Measurements from ENCODE around the gene KRTAP5-3. TPM values are rescaled to one million over a fixed set of nuclear protein-coding genes. Genes with fewer than 3 reads are reported as not detected.

Gene KRTAP5-3
- total and polyA plus RNA-seq, 9 of the 15 experiments (the other 6 are each of a cell fraction or from before 2014, with no cell fraction given): not detected

- H3K27ac ChIP-seq (ENCODE audit: extremely low read depth, low read depth, low read length): no peak overlapping the region
- H3K79me2 ChIP-seq (ENCODE audit: control insufficient read depth, insufficient read depth, low read length): no peaks in the 10 kb centered on the region
- no peak overlapping the region for H2AFZ ChIP-seq (ENCODE audit: low read depth, low read length)
- peaks cover 22 to 75% of the 10 kb centered on the region in 2 experiments; a peak in 4 of 5 replicates for H3K27me3 ChIP-seq (ENCODE audit: control insufficient read depth in 2 of 2, insufficient read depth in 2 of 2, low read length in 2 of 2)
- FAIRE-seq (no peak), ATAC-seq (no peak), DNase-seq (ENCODE audit: extremely low read depth in 1 of 4, low spot score in 3 of 4) (no peak)
- BruUV-seq (replicated peaks): no TSS peak
- peaks cover 7% of the 10 kb centered on the region; the same call in 1 of the 2 replicates for H4K20me1 ChIP-seq (replicated peaks; ENCODE audit: control insufficient read depth, insufficient read depth, low read length)
- H3K9me3 ChIP-seq (replicated peaks; ENCODE audit: control insufficient read depth, insufficient read depth, low read depth, low read length): no peaks in the 10 kb centered on the region
- no peak overlapping the region for H3K4me3 ChIP-seq
- WGBS (ENCODE audit: insufficient coverage, low coverage, missing lambda C conversion rate): 0% methylated on average over 2 of the region's 2 CpGs
- CTCF ChIA-PET (ENCODE audit: low intra/inter-chr PET ratio): no interaction called here
- H3K9ac ChIP-seq (ENCODE audit: insufficient read depth in 1 of 2, low read depth in 2 of 2, low read length in 2 of 2): no peak overlapping the region
- peaks cover 0 to 5% of the 10 kb centered on the region in 2 experiments; a peak in 1 of 5 replicates for H3K4me1 ChIP-seq (replicated peaks in 1 of 2; ENCODE audit: control insufficient read depth in 2 of 2, insufficient read depth in 2 of 2, low read length in 2 of 2)
- H3K36me3 ChIP-seq (ENCODE audit: control insufficient read depth, insufficient read depth, low read length): no peaks in the 10 kb centered on the region
- in situ Hi-C loops (cut with MboI) (no loop called here), intact Hi-C loops (cut with micrococcal nuclease) (no loop called here)
- POLR2A ChIA-PET: no interaction called here
- TF ChIP-seq, protein P1, sequence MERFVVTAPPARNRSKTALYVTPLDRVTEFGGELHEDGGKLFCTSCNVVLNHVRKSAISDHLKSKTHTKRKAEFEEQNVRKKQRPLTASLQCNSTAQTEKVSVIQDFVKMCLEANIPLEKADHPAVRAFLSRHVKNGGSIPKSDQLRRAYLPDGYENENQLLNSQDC (CRISPR knock-in tag; IDR thresholded peaks at IDR 0.05): no peak
- TF ChIP-seq FOXJ2 (tag; IDR thresholded peaks at IDR 0.05) (no peak), TAF9B (IDR thresholded peaks at IDR 0.05; ENCODE audit: partially characterized antibody) (no peak), ZSCAN29 (IDR thresholded peaks at IDR 0.05) (no peak), ZNF197 (CRISPR knock-in tag; IDR thresholded peaks at IDR 0.05; ENCODE audit: low read depth) (no peak), CREM (IDR thresholded peaks at IDR 0.05; ENCODE audit: low read depth) (no peak), ZNF518B (CRISPR knock-in tag; IDR thresholded peaks at IDR 0.05) (no peak), KAT2B (IDR thresholded peaks at IDR 0.05; ENCODE audit: low read depth, low read length) (no peak), SMAD1 (IDR thresholded peaks at IDR 0.05; ENCODE audit: low read depth, low read length, partially characterized antibody) (no peak), ZNF445 (CRISPR knock-in tag; IDR thresholded peaks at IDR 0.05; ENCODE audit: low read depth) (no peak), ZNF699 (CRISPR knock-in tag; IDR thresholded peaks at IDR 0.05; ENCODE audit: insufficient replicate concordance) (no peak), ZNF224 (CRISPR knock-in tag; IDR thresholded peaks at IDR 0.05) (no peak), FUS (optimal IDR thresholded peaks at IDR 0.05; ENCODE audit: low read depth, low read length) (no peak), GATAD2A (IDR thresholded peaks at IDR 0.05) (no peak), ZNF354B (CRISPR knock-in tag; IDR thresholded peaks at IDR 0.05) (no peak), MEF2A (IDR thresholded peaks at IDR 0.05; ENCODE audit: control insufficient read depth, low read depth, low read length) (no peak)
- TF ChIP-seq, protein P2, sequence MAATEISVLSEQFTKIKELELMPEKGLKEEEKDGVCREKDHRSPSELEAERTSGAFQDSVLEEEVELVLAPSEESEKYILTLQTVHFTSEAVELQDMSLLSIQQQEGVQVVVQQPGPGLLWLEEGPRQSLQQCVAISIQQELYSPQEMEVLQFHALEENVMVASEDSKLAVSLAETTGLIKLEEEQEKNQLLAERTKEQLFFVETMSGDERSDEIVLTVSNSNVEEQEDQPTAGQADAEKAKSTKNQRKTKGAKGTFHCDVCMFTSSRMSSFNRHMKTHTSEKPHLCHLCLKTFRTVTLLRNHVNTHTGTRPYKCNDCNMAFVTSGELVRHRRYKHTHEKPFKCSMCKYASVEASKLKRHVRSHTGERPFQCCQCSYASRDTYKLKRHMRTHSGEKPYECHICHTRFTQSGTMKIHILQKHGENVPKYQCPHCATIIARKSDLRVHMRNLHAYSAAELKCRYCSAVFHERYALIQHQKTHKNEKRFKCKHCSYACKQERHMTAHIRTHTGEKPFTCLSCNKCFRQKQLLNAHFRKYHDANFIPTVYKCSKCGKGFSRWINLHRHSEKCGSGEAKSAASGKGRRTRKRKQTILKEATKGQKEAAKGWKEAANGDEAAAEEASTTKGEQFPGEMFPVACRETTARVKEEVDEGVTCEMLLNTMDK (IDR thresholded peaks at IDR 0.05; ENCODE audit: borderline replicate concordance, insufficient read depth, low read depth, low read length, poor library complexity, severe bottlenecking): no peak
- TF ChIP-seq, protein P3, sequence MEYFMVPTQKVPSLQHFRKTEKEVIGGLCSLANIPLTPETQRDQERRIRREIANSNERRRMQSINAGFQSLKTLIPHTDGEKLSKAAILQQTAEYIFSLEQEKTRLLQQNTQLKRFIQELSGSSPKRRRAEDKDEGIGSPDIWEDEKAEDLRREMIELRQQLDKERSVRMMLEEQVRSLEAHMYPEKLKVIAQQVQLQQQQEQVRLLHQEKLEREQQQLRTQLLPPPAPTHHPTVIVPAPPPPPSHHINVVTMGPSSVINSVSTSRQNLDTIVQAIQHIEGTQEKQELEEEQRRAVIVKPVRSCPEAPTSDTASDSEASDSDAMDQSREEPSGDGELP (CRISPR knock-in tag; IDR thresholded peaks at IDR 0.05; ENCODE audit: borderline replicate concordance): no peak
- H3K9me1 ChIP-seq (ENCODE audit: control insufficient read depth, insufficient read depth, low read length): peaks cover 1% of the 10 kb centered on the region
- H3K4me2 ChIP-seq (ENCODE audit: insufficient read depth, low read length): no peak overlapping the region
Measured at GRCh38 chr11:1630271-1630670, 22.0 kb upstream of the KRTAP5-3 start.

Data from K562 (cell line).